H1 (cell line): Measurements from ENCODE around the gene NDUFS7. TPM values are rescaled to one million over a fixed set of nuclear protein-coding genes. Genes with fewer than 3 reads are reported as not detected.
A peak's percentile ranks its signal among the peaks of the same experiment; 100 is the strongest.

Experiments used
- CTCF ChIA-PET: fragments of 300-600 bp; sonication (Branson Sonifier 250); formaldehyde crosslinking; loops from one replicate; lab custom pipeline; 2021; ENCODE audit not compliant: partially characterized antibody; lab: Charles Lee
- POLR2A ChIA-PET: fragments of 300-600 bp; sonication (Branson Sonifier 250); formaldehyde crosslinking; loops from one replicate; lab custom pipeline; 2021; ENCODE audit warnings: inconsistent platforms; ENCODE audit not compliant: partially characterized antibody; lab: Charles Lee
- DNase-seq, 2 experiments: peaks; one replicate each; pipeline versions ENCODE4 v3.0.0 to v3.0.0-alpha.2; 2010 to 2022; ENCODE audit warnings: low spot score in 2 of 2, low read depth in 1 of 2, mixed read lengths in 1 of 2
- FAIRE-seq: peaks from 2 replicates; lab custom pipeline; 2011; peaks lifted over from hg19 to GRCh38; lab: Jason Lieb, UNC
- H2AFZ ChIP-seq: 2 replicates; pipeline ENCODE4 v1.8.1; 2012; ENCODE audit warnings: low read length, inconsistent platforms
- H2AK5ac ChIP-seq: 2 replicates; pipeline ENCODE4 v1.6.1; 2013; ENCODE audit warnings: low read depth, low read length
- H2BK120ac ChIP-seq: replicated peaks from 2 replicates; pipeline ENCODE3; 2013; ENCODE audit warnings: low read depth, low read length, inconsistent platforms
- H2BK12ac ChIP-seq: 2 replicates; pipeline ENCODE4 v1.6.1; 2013; ENCODE audit warnings: low read depth, low read length
- H2BK15ac ChIP-seq: 2 replicates; pipeline ENCODE4 v1.6.1; 2013; ENCODE audit warnings: low read length
- H2BK20ac ChIP-seq: 2 replicates; pipeline ENCODE4 v1.6.1; 2013; ENCODE audit warnings: low read length
- H2BK5ac ChIP-seq: 2 replicates; pipeline ENCODE4 v1.6.1; 2013; ENCODE audit warnings: low read depth, low read length
- H3K14ac ChIP-seq: 2 replicates; pipeline ENCODE4 v1.6.1; 2013; ENCODE audit warnings: inconsistent platforms; ENCODE audit not compliant: insufficient read length
- H3K18ac ChIP-seq: 2 replicates; pipeline ENCODE4 v1.6.1; 2013; ENCODE audit warnings: low read length; ENCODE audit errors: extremely low read depth
- H3K23ac ChIP-seq: 2 replicates; pipeline ENCODE4 v1.6.1; 2013; ENCODE audit warnings: inconsistent platforms; ENCODE audit not compliant: insufficient read length
- H3K23me2 ChIP-seq: 2 replicates; pipeline ENCODE4 v1.6.1; 2013; ENCODE audit warnings: low read depth, low read length
- H3K27ac ChIP-seq: 2 replicates; pipeline ENCODE4 v1.6.1; 2011; ENCODE audit warnings: low read depth, low read length, inconsistent platforms
- H3K27me3 ChIP-seq, 4 experiments: replicated peaks in 1 of 4; 1 replicate in 1 of 4; 2 replicates in 3 of 4; pipeline versions ENCODE4 v1.6.1 to v1.8.1; 2011 to 2013; ENCODE audit warnings: low read length in 3 of 4, mild to moderate bottlenecking in 3 of 4, inconsistent platforms in 2 of 4, mixed read lengths in 2 of 4, moderate library complexity in 1 of 4; ENCODE audit not compliant: control insufficient read depth in 3 of 4, insufficient read depth in 3 of 4; ENCODE audit errors: extremely low read depth in 1 of 4
- H3K36me3 ChIP-seq, 4 experiments: 2 replicates each; pipeline versions ENCODE4 v1.6.1 to v1.8.1; 2011 to 2013; ENCODE audit warnings: mild to moderate bottlenecking in 4 of 4, low read length in 3 of 4, moderate library complexity in 2 of 4, control low read depth in 1 of 4, inconsistent platforms in 1 of 4; ENCODE audit not compliant: insufficient read depth in 4 of 4, control insufficient read depth in 2 of 4
- H3K4ac ChIP-seq: replicated peaks from 2 replicates; pipeline ENCODE3; 2013; ENCODE audit warnings: low read length, low read depth, mixed read lengths, inconsistent platforms; ENCODE audit not compliant: insufficient read length
- H3K4me1 ChIP-seq, 4 experiments: replicated peaks in 1 of 4; 1 replicate in 1 of 4; 2 replicates in 3 of 4; pipeline versions ENCODE4 v1.6.1 to v1.8.1; 2011 to 2013; ENCODE audit warnings: low read length in 3 of 4, inconsistent platforms in 2 of 4, mixed read lengths in 1 of 4; ENCODE audit not compliant: insufficient read depth in 4 of 4, control insufficient read depth in 3 of 4
- H3K4me2 ChIP-seq, 2 experiments: 2 replicates each; pipeline versions ENCODE4 v1.6.1 to v1.8.1; 2011 to 2013; ENCODE audit warnings: low read depth in 2 of 2, low read length in 2 of 2, control low read depth in 1 of 2, inconsistent platforms in 1 of 2, mild to moderate bottlenecking in 1 of 2; ENCODE audit not compliant: insufficient read depth in 1 of 2
- H3K4me3 ChIP-seq, 4 experiments: fragments of 200-600, 300-600 bp in 1 of 4; sonication (generic), shearing (Covaris generic), sonication (Bioruptor Twin) in 1 of 4; 2 replicates each; pipeline versions ENCODE4 v1.5.1 to v1.8.1; 2011 to 2016; ENCODE audit warnings: low read length in 4 of 4, low read depth in 3 of 4, control low read depth in 2 of 4, inconsistent platforms in 2 of 4, mild to moderate bottlenecking in 2 of 4, mixed read lengths in 1 of 4, moderate library complexity in 1 of 4; ENCODE audit not compliant: insufficient read depth in 2 of 4; ENCODE audit errors: extremely low read depth in 1 of 4
- H3K56ac ChIP-seq: replicated peaks from 2 replicates; pipeline ENCODE3; 2013; ENCODE audit warnings: low read depth, mild to moderate bottlenecking, mixed read lengths, low read length, inconsistent platforms; ENCODE audit not compliant: insufficient read length
- H3K79me1 ChIP-seq: 2 replicates; pipeline ENCODE4 v1.6.1; 2013; ENCODE audit warnings: low read depth, low read length, control low read depth
- H3K79me2 ChIP-seq, 2 experiments: 2 replicates each; pipeline versions ENCODE4 v1.6.1 to v1.8.1; 2012 to 2013; ENCODE audit warnings: low read length in 2 of 2, mild to moderate bottlenecking in 2 of 2, inconsistent platforms in 1 of 2; ENCODE audit not compliant: insufficient read depth in 2 of 2, control insufficient read depth in 1 of 2
- H3K9ac ChIP-seq, 4 experiments: replicated peaks in 1 of 4; 1 replicate in 1 of 4; 2 replicates in 3 of 4; pipeline versions ENCODE4 v1.6.1 to v1.8.1; 2011 to 2013; ENCODE audit warnings: low read depth in 3 of 4, low read length in 3 of 4, control low read depth in 2 of 4, mild to moderate bottlenecking in 2 of 4, moderate library complexity in 2 of 4, inconsistent platforms in 1 of 4; ENCODE audit errors: extremely low read depth in 1 of 4
- H3K9me3 ChIP-seq, 2 experiments: 2 replicates each; pipeline versions ENCODE4 v1.6.1 to v1.8.1; 2012 to 2013; ENCODE audit warnings: mild to moderate bottlenecking in 2 of 2, moderate library complexity in 2 of 2, control low read depth in 1 of 2, inconsistent platforms in 1 of 2, low read depth in 1 of 2, low read length in 1 of 2, mixed read lengths in 1 of 2; ENCODE audit not compliant: insufficient read depth in 2 of 2
- H4K20me1 ChIP-seq, 2 experiments: replicated peaks in 1 of 2; 2 replicates each; pipeline versions ENCODE3 to v1.8.1; 2011 to 2013; ENCODE audit warnings: inconsistent platforms in 2 of 2, low read length in 2 of 2, mild to moderate bottlenecking in 1 of 2; ENCODE audit not compliant: insufficient read depth in 2 of 2, control insufficient read depth in 1 of 2
- H4K5ac ChIP-seq: 2 replicates; pipeline ENCODE4 v1.6.1; 2013; ENCODE audit warnings: low read length, low read depth, mixed read lengths, inconsistent platforms; ENCODE audit not compliant: insufficient read length
- H4K8ac ChIP-seq: 2 replicates; pipeline ENCODE4 v1.8.0; 2013; ENCODE audit warnings: mild to moderate bottlenecking, moderate library complexity, low read length, inconsistent platforms; ENCODE audit not compliant: insufficient read depth; ENCODE audit errors: extremely low read depth
- H4K91ac ChIP-seq: replicated peaks from 2 replicates; pipeline ENCODE3; 2013; ENCODE audit warnings: low read length, mixed read lengths, inconsistent platforms; ENCODE audit not compliant: insufficient read length
- BCL11A ChIP-seq, 2 experiments: IDR thresholded peaks; one replicate each; pipeline ENCODE4 v1.6.1; 2011; ENCODE audit warnings: low read depth in 2 of 2, low read length in 2 of 2, mild to moderate bottlenecking in 2 of 2
- RAD21 ChIP-seq, 2 experiments: IDR thresholded peaks in 1 of 2; conservative IDR thresholded peaks in 1 of 2; 2 replicates each; pipeline ENCODE4 v1.6.1; 2011; ENCODE audit warnings: low read depth in 2 of 2, low read length in 2 of 2, improper control_type of control experiment in 1 of 2, inconsistent platforms in 1 of 2, mild to moderate bottlenecking in 1 of 2, moderate library complexity in 1 of 2
- WGBS, 2 experiments: shearing (Covaris generic) in 1 of 2; methylation state at CpG; one replicate each; pipeline versions ENCODE4 v1.1.6 to v1.1.7; 2013 to 2015; ENCODE audit warnings: low lambda C conversion rate in 2 of 2, mixed read lengths in 2 of 2, inconsistent platforms in 1 of 2, low coverage in 1 of 2, missing lambda C conversion rate in 1 of 2; ENCODE audit not compliant: insufficient replicate concordance in 2 of 2, insufficient coverage in 1 of 2, insufficient read length in 1 of 2; ENCODE audit errors: extremely low coverage in 1 of 2, missing lambda C conversion rate in 1 of 2; 5-methylcytosine and 5-hydroxymethylcytosine counted together
- polyA plus RNA-seq, 7 experiments: library from polyadenylated mRNA; depleted of rRNA in 3 of 7; stranded (reverse) in 5 of 7; unstranded in 2 of 7; fragments of >200 nt in 5 of 7; fragments of 200-250 nt in 2 of 7; gene quantifications; 1 replicate in 5 of 7; 2 replicates in 1 of 7; 4 replicates in 1 of 7; pipeline versions ENCODE4 v1.2.1 to v1.2.3, GENCODE V29; 2011 to 2013; ENCODE audit warnings: missing spikeins in 2 of 7, mixed read lengths in 2 of 7
- total RNA-seq: library from RNA; stranded (reverse); fragmentation: NEBNext Ultra II Directional; extraction: Animal tissue kit (Norgen Biotek cat#: 25700); gene quantifications from 2 replicates; pipeline ENCODE4 v1.2.1, GENCODE V29; 2021

NDUFS7 gene
- total and polyA plus RNA-seq, 2 of the 8 experiments (the other 6 are each of a cell fraction or from before 2014, with no cell fraction given), result 78.1 to 309 TPM

- no peak overlapping the region for H3K23ac ChIP-seq
- no peaks in the 10 kb centered on the region for H3K9me3 ChIP-seq
- FAIRE-seq, result peak; percentile 36
- H3K4me3 ChIP-seq, result 0 out of 8 replicates have a peak overlapping the region, but pooled peaks of 1 of the 4 experiments have one; percentile 9
- no peaks in the 10 kb centered on the region for H3K27me3 ChIP-seq
- WGBS, 2 experiments, result 66% methylated on average over 24 of the region's 24 CpGs; no CpG with 5 or more reads in 1 of the 2 experiments
- no peak overlapping the region for H2BK12ac ChIP-seq
- H2AFZ ChIP-seq, result no peak overlapping the region
- 0 out of 2 replicates have a peak overlapping the region, but pooled peaks have one; percentile 20 for H2BK5ac ChIP-seq
- peaks cover 4% of the 10 kb centered on the region; the same call in 1 of the 2 replicates for H3K79me1 ChIP-seq
- H4K5ac ChIP-seq, result no peak overlapping the region
- H3K4me1 ChIP-seq, result peaks cover 3 to 17% (median 14%) of the 10 kb centered on the region in 4 experiments; a peak in 6 of 7 replicates
- no peak overlapping the region for H3K9ac ChIP-seq
- ChIA-PET POLR2A (interaction anchor here (0.7 to 3.3 kb wide), 7 partner anchors 15 to 109 kb away, joined by 3 to 12 read pairs (median 3); partner anchors contain the start of gene CIRBP), CTCF (interaction anchor here (0.8 to 1.9 kb wide), 7 partner anchors 27 to 113 kb away, joined by 3 to 6 read pairs (median 4); no protein-coding TSS in a partner anchor)
- no peak overlapping the region for H3K27ac ChIP-seq
- no peak overlapping the region for H2BK120ac ChIP-seq
- H4K8ac ChIP-seq, result no peak overlapping the region
- H3K79me2 ChIP-seq, result peaks cover 0 to 23% of the 10 kb centered on the region in 2 experiments; a peak in 3 of 4 replicates
- H4K91ac ChIP-seq, result no peak overlapping the region
- DNase-seq, result peak in 1 of 2 experiments; percentile 36
- no peak overlapping the region; the same call in 1 of the 2 replicates for H2BK20ac ChIP-seq
- TF ChIP-seq BCL11A (IDR thresholded peaks at IDR 0.05; ENCODE audit: low read depth in 2 of 2, low read length in 2 of 2), result no peak
- TF ChIP-seq RAD21 (IDR thresholded peaks at IDR 0.05 in 1 of 2, conservative IDR thresholded peaks at IDR 0.05 in 1 of 2; ENCODE audit: low read depth in 2 of 2, low read length in 2 of 2), result 0 out of 4 replicates have a peak, but pooled peaks of 1 of the 2 experiments have one; percentile 4
- H2BK15ac ChIP-seq, result no peak overlapping the region
- peaks cover 7% of the 10 kb centered on the region; the same call in 1 of the 2 replicates for H3K23me2 ChIP-seq
- H3K14ac ChIP-seq, result no peak overlapping the region
- H3K36me3 ChIP-seq, result peaks cover 9 to 55% (median 21%) of the 10 kb centered on the region in 4 experiments; a peak in 6 of 8 replicates
- no peak overlapping the region for H2AK5ac ChIP-seq
- H3K56ac ChIP-seq, result no peak overlapping the region
- no peak overlapping the region for H3K18ac ChIP-seq
- peak overlapping the region; percentile 9 to 33; a peak in 2 of 4 replicates for H3K4me2 ChIP-seq
- H3K4ac ChIP-seq, result no peak overlapping the region
- peaks cover 0 to 17% of the 10 kb centered on the region in 2 experiments for H4K20me1 ChIP-seq
These were observed 26.1 kb upstream of the NDUFS7 start for GRCh38 chr19:1357531-1358109.
